IMR-90 (cell line): ENCODE measurements around the gene HCN2. TPM values are rescaled to one million over a fixed set of nuclear protein-coding genes. Genes with fewer than 3 reads are reported as not detected.

Source experiments
- ATAC-seq: fragments of 200-7000 bp; cut with Tn5 transposase; 2 replicates; pipeline ENCODE4 v1.9.1; 2020; ENCODE audit warnings: low read depth, mild to moderate bottlenecking, moderate library complexity
- BruUV-seq: library from RNA; stranded (reverse); fragments of 400-500 nt; replicated peaks from 2 replicates; lab custom pipeline; 2021; lab: Mats Ljungman, UMichigan
- CTCF ChIA-PET: fragments of 300-600 bp; formaldehyde crosslinking; extraction: SDS; loops from one replicate; lab custom pipeline; 2021; ENCODE audit warnings: antibody characterized with exemption; lab: Yijun Ruan, JAX
- POLR2A ChIA-PET: fragments of 300-600 bp; sonication (Branson Sonifier 250); formaldehyde crosslinking; loops from one replicate; lab custom pipeline; 2022; ENCODE audit warnings: antibody characterized with exemption; ENCODE audit not compliant: unreplicated experiment; lab: Charles Lee
- DNase-seq: peaks from one replicate; pipeline ENCODE4 v3.0.0; 2013
- H2AFZ ChIP-seq: replicated peaks from 2 replicates; pipeline ENCODE3; 2013; ENCODE audit warnings: low read length, mild to moderate bottlenecking; ENCODE audit not compliant: poor library complexity
- H2AK5ac ChIP-seq: 2 replicates; pipeline ENCODE4 v1.6.1; 2013; ENCODE audit warnings: low read depth, low read length, inconsistent platforms
- H2AK9ac ChIP-seq: replicated peaks from 2 replicates; pipeline ENCODE3; 2013; ENCODE audit warnings: mild to moderate bottlenecking, low read depth, low read length, moderate library complexity; ENCODE audit not compliant: poor library complexity
- H2BK120ac ChIP-seq: 2 replicates; pipeline ENCODE4 v1.6.1; 2013; ENCODE audit warnings: low read depth, low read length, inconsistent platforms
- H2BK15ac ChIP-seq: 3 replicates; pipeline ENCODE4 v1.6.1; 2013; ENCODE audit warnings: low read depth, low read length, inconsistent platforms
- H2BK20ac ChIP-seq: 2 replicates; pipeline ENCODE4 v1.6.1; 2013; ENCODE audit warnings: low read depth, mild to moderate bottlenecking, inconsistent platforms, low read length, moderate library complexity
- H2BK5ac ChIP-seq: 2 replicates; pipeline ENCODE4 v1.6.1; 2013; ENCODE audit warnings: mild to moderate bottlenecking, low read depth, low read length, inconsistent platforms; ENCODE audit not compliant: poor library complexity, severe bottlenecking
- H3K14ac ChIP-seq: replicated peaks from 2 replicates; pipeline ENCODE4 v1.6.1; 2013; ENCODE audit warnings: low read depth, low read length, inconsistent platforms
- H3K18ac ChIP-seq: 2 replicates; pipeline ENCODE4 v1.6.1; 2013; ENCODE audit warnings: low read depth, low read length, control low read depth
- H3K23ac ChIP-seq: 2 replicates; pipeline ENCODE4 v1.6.1; 2013; ENCODE audit warnings: low read depth, low read length, inconsistent platforms
- H3K27ac ChIP-seq: 2 replicates; pipeline ENCODE4 v1.5.1; 2013; ENCODE audit warnings: mild to moderate bottlenecking, control low read depth, low read length; ENCODE audit not compliant: insufficient read depth
- H3K27me3 ChIP-seq: 2 replicates; pipeline ENCODE4 v1.6.1; 2013; ENCODE audit warnings: low read length; ENCODE audit not compliant: control insufficient read depth, insufficient read depth
- H3K36me3 ChIP-seq: 2 replicates; pipeline ENCODE4 v1.6.1; 2013; ENCODE audit warnings: low read length, mixed read lengths; ENCODE audit not compliant: control insufficient read depth, insufficient read depth
- H3K4ac ChIP-seq: 2 replicates; pipeline ENCODE4 v1.6.1; 2013; ENCODE audit warnings: low read depth, low read length, inconsistent platforms
- H3K4me1 ChIP-seq: 2 replicates; pipeline ENCODE4 v1.6.1; 2013; ENCODE audit warnings: low read length, mixed read lengths; ENCODE audit not compliant: control insufficient read depth, insufficient read depth
- H3K4me2 ChIP-seq: 2 replicates; pipeline ENCODE4 v1.6.1; 2013; ENCODE audit warnings: low read depth, mild to moderate bottlenecking, control low read depth, low read length, moderate library complexity
- H3K4me3 ChIP-seq: 2 replicates; pipeline ENCODE4 v1.5.1; 2013; ENCODE audit warnings: low read depth, mild to moderate bottlenecking, control low read depth, low read length, moderate library complexity; ENCODE audit not compliant: insufficient read depth
- H3K56ac ChIP-seq: 2 replicates; pipeline ENCODE4 v1.6.1; 2013; ENCODE audit warnings: low read length, inconsistent platforms; ENCODE audit not compliant: insufficient read depth; ENCODE audit errors: extremely low read depth
- H3K79me1 ChIP-seq, 2 experiments: 2 replicates each; pipeline ENCODE4 v1.6.1; 2013; ENCODE audit warnings: low read length in 2 of 2, inconsistent platforms in 1 of 2, low read depth in 1 of 2
- H3K9ac ChIP-seq: 2 replicates; pipeline ENCODE4 v1.6.1; 2013; ENCODE audit warnings: low read depth, low read length, control low read depth
- H3K9me1 ChIP-seq: 2 replicates; pipeline ENCODE4 v1.6.1; 2013; ENCODE audit warnings: low read length, inconsistent platforms; ENCODE audit not compliant: insufficient read depth
- H3K9me3 ChIP-seq: 2 replicates; pipeline ENCODE4 v1.6.1; 2013; ENCODE audit warnings: low read length; ENCODE audit not compliant: control insufficient read depth, insufficient read depth
- H4K20me1 ChIP-seq: 2 replicates; pipeline ENCODE4 v1.6.1; 2013; ENCODE audit warnings: low read length, inconsistent platforms; ENCODE audit not compliant: insufficient read depth
- H4K5ac ChIP-seq: 2 replicates; pipeline ENCODE4 v1.6.1; 2013; ENCODE audit warnings: mild to moderate bottlenecking, low read depth, low read length, control low read depth
- H4K8ac ChIP-seq, 2 experiments: 2 replicates each; pipeline ENCODE4 v1.6.1; 2013; ENCODE audit warnings: low read depth in 2 of 2, low read length in 2 of 2, control low read depth in 1 of 2, inconsistent platforms in 1 of 2
- H4K91ac ChIP-seq: 2 replicates; pipeline ENCODE4 v1.6.1; 2013; ENCODE audit warnings: low read depth, low read length, inconsistent platforms; ENCODE audit not compliant: insufficient read depth
- BHLHE40 ChIP-seq: fragments of 150-350 bp; IDR thresholded peaks from 2 replicates; pipeline ENCODE4 v1.6.1; 2016; ENCODE audit warnings: mild to moderate bottlenecking, low read depth, low read length
- CHD1 ChIP-seq: IDR thresholded peaks from 2 replicates; pipeline ENCODE4 v1.6.1; 2012; ENCODE audit warnings: low read depth, low read length, improper control_type of control experiment
- FOS ChIP-seq: fragments of 150-350 bp; IDR thresholded peaks from 2 replicates; pipeline ENCODE4 v1.6.1; 2016; ENCODE audit warnings: low read depth, low read length
- MAZ ChIP-seq: IDR thresholded peaks from 2 replicates; pipeline ENCODE4 v1.6.1; 2012; ENCODE audit warnings: low read depth, mild to moderate bottlenecking, low read length, improper control_type of control experiment, moderate library complexity, borderline replicate concordance
- NFE2L2 ChIP-seq: fragments of 150-350 bp; IDR thresholded peaks from 2 replicates; pipeline ENCODE4 v1.6.1; 2016; ENCODE audit warnings: low read depth, mild to moderate bottlenecking, low read length
- RAD21 ChIP-seq: IDR thresholded peaks from 2 replicates; pipeline ENCODE4 v1.6.1; 2012; ENCODE audit warnings: low read length, improper control_type of control experiment
- RCOR1 ChIP-seq: IDR thresholded peaks from 2 replicates; pipeline ENCODE4 v1.6.1; 2012; ENCODE audit warnings: mild to moderate bottlenecking, low read length, improper control_type of control experiment; ENCODE audit not compliant: insufficient replicate concordance
- SMC3 ChIP-seq: fragments of 150-350 bp; IDR thresholded peaks from 2 replicates; pipeline ENCODE4 v1.6.1; 2016; ENCODE audit warnings: low read depth, mild to moderate bottlenecking, antibody characterized with exemption, low read length, moderate library complexity
- WGBS, 2 experiments: methylation state at CpG; one replicate each; pipeline versions ENCODE4 v1.1.5 to v1.1.7; 2013; ENCODE audit warnings: missing lambda C conversion rate in 2 of 2; ENCODE audit not compliant: insufficient read length in 1 of 2; ENCODE audit errors: extremely low coverage in 2 of 2; 5-methylcytosine and 5-hydroxymethylcytosine counted together
- dilution Hi-C: fragments of 300-500 bp; cut with HindIII; formaldehyde crosslinking; loops from one replicate; pipeline ENCODE4 v1.14.3; 2018; ENCODE audit warnings: low sequenced_read_pairs; ENCODE audit not compliant: unreplicated experiment
- in situ Hi-C: fragments of 300-500 bp; cut with MboI; formaldehyde crosslinking; loops from 3 replicates; pipeline ENCODE4 v1.14.3; 2019; ENCODE audit warnings: low sequenced_read_pairs, inconsistent platforms, mixed read lengths
- intact Hi-C: fragments of 100-400 bp; cut with micrococcal nuclease; formaldehyde crosslinking; loops from 2 replicates; pipeline ENCODE4 v1.10.0; 2022
- polyA plus RNA-seq, 3 experiments: library from polyadenylated mRNA; depleted of rRNA; stranded (reverse); fragments of >200 nt; gene quantifications; 2 replicates each; pipeline ENCODE4 v1.2.3, GENCODE V29; 2012; ENCODE audit warnings: low replicate concordance in 1 of 3
- total RNA-seq: library from RNA; depleted of rRNA; stranded (reverse); fragments of >200 nt; gene quantifications from 2 replicates; pipeline ENCODE4 v1.2.3, GENCODE V29; 2012
- TF ChIP-seq, protein P1 (sequence below): conservative IDR thresholded peaks from 2 replicates; pipeline ENCODE4 v1.5.1; 2012; ENCODE audit warnings: mild to moderate bottlenecking, low read depth, low read length, improper control_type of control experiment
- TF ChIP-seq, protein P2 (sequence below): fragments of 150-350 bp; IDR thresholded peaks from 2 replicates; pipeline ENCODE4 v1.6.1; 2017; ENCODE audit warnings: mild to moderate bottlenecking, antibody characterized with exemption, low read length, low read depth
- TF ChIP-seq, protein P3 (sequence below): fragments of 150-350 bp; IDR thresholded peaks from 2 replicates; pipeline ENCODE4 v1.6.1; 2016; ENCODE audit warnings: low read depth, mild to moderate bottlenecking, low read length, moderate library complexity, borderline replicate concordance

Gene HCN2
- total and polyA plus RNA-seq, 2 of the 4 experiments (the other 2 are of a cell fraction), result 0.72 to 2.6 TPM

DNA sequence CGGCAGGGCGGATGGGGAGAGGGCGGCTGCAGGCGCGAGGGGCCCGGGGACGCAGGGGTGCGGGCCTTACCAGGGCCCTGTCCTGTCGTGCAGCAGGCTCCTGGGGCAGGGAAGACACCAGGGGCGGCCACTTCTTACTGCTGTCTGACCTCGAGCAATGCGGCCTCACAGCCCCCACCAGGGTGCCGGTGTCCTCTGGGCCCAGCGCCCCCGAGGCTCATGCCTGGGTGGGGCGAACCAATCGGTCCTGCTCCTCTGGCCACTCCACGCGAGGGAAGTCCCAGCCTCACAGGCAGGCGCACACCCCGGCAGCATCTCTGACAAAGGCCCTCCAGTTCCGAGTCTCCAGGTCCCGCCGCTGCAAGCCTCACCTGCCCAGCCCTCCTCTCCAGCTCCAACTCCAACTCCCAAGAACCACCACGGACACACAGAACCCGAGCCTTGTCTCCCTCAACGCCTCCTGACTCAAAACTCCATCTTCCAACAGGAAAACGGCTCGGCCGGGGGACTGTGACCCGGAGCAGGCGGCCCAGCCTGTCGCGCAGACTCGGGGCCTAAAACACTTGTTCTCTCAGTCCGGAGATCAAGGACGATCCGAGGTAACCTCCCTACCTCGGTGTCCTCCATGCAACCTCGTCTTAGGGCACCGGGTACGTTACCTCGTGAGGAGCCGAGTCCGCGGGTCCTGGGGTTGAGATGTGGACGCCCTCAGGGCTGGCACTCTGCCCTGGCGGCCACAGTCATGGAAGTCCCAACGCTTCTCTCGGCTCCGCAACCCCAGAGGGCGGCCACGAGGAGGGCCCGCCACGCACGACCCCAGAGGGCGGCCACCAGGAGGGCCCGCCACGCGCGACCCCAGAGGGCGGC lies 56.5 kb downstream of the HCN2 start:
- ChIA-PET CTCF (no interaction called here), POLR2A (interaction anchor here (0.5 kb wide), 1 partner anchor 12 kb away, joined by 3 read pairs; no protein-coding TSS in a partner anchor)
- Histone ChIP-seq H3K4me2 (no peak overlapping the region), H3K4ac (no peak overlapping the region), H2BK20ac (no peak overlapping the region), H2AK5ac (no peak overlapping the region), H4K20me1 (peaks cover 5% of the 10 kb centered on the region; the same call in 1 of the 2 replicates), H2BK15ac (no peak overlapping the region), H3K27ac (no peak overlapping the region), H4K5ac (no peak overlapping the region), H3K18ac (no peak overlapping the region), H4K8ac (no peak overlapping the region), H3K9me1 (no peaks in the 10 kb centered on the region), H3K56ac (no peak overlapping the region), H3K4me1 (no peaks in the 10 kb centered on the region), H4K91ac (no peak overlapping the region), H2AFZ (no peak overlapping the region), H2BK120ac (no peak overlapping the region), H3K9me3 (no peaks in the 10 kb centered on the region), H3K9ac (no peak overlapping the region), H3K14ac (no peak overlapping the region), H3K27me3 (no peaks in the 10 kb centered on the region), H3K36me3 (peaks cover 42% of the 10 kb centered on the region), H2BK5ac (no peak overlapping the region), H3K79me1 (peaks cover 0 to 7% of the 10 kb centered on the region in 2 experiments; a peak in 1 of 4 replicates), H2AK9ac (no peak overlapping the region), H3K23ac (no peak overlapping the region), H3K4me3 (no peak overlapping the region)
- no TSS peak for BruUV-seq
- DNase-seq, result no peak
- 94% methylated on average over 45 of the region's 62 CpGs; no CpG with 5 or more reads in 1 of the 2 experiments for WGBS, 2 experiments
- in situ Hi-C loops, result no loop called here
- dilution Hi-C loops, result no loop called here
- TF ChIP-seq, protein P1, sequence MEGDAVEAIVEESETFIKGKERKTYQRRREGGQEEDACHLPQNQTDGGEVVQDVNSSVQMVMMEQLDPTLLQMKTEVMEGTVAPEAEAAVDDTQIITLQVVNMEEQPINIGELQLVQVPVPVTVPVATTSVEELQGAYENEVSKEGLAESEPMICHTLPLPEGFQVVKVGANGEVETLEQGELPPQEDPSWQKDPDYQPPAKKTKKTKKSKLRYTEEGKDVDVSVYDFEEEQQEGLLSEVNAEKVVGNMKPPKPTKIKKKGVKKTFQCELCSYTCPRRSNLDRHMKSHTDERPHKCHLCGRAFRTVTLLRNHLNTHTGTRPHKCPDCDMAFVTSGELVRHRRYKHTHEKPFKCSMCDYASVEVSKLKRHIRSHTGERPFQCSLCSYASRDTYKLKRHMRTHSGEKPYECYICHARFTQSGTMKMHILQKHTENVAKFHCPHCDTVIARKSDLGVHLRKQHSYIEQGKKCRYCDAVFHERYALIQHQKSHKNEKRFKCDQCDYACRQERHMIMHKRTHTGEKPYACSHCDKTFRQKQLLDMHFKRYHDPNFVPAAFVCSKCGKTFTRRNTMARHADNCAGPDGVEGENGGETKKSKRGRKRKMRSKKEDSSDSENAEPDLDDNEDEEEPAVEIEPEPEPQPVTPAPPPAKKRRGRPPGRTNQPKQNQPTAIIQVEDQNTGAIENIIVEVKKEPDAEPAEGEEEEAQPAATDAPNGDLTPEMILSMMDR, result no peak
- no peak for TF ChIP-seq SMC3
- TF ChIP-seq CHD1, result no peak
- TF ChIP-seq RAD21, result no peak
- no peak for TF ChIP-seq MAZ
- TF ChIP-seq, protein P2, sequence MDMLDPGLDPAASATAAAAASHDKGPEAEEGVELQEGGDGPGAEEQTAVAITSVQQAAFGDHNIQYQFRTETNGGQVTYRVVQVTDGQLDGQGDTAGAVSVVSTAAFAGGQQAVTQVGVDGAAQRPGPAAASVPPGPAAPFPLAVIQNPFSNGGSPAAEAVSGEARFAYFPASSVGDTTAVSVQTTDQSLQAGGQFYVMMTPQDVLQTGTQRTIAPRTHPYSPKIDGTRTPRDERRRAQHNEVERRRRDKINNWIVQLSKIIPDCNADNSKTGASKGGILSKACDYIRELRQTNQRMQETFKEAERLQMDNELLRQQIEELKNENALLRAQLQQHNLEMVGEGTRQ, result no peak
- TF ChIP-seq, protein P3, sequence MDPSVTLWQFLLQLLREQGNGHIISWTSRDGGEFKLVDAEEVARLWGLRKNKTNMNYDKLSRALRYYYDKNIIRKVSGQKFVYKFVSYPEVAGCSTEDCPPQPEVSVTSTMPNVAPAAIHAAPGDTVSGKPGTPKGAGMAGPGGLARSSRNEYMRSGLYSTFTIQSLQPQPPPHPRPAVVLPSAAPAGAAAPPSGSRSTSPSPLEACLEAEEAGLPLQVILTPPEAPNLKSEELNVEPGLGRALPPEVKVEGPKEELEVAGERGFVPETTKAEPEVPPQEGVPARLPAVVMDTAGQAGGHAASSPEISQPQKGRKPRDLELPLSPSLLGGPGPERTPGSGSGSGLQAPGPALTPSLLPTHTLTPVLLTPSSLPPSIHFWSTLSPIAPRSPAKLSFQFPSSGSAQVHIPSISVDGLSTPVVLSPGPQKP, result no peak
- TF ChIP-seq FOS, result no peak
- TF ChIP-seq BHLHE40, result no peak
- no peak for TF ChIP-seq RCOR1
- TF ChIP-seq NFE2L2, result no peak
- ATAC-seq, result no peak
- intact Hi-C loops, result no loop called here
